ENCODE measurements around the gene AASS.
A peak's percentile ranks its signal among the peaks of the same experiment; 100 is the strongest.
"Not testable (repeated sequence)": the region's sequence is repeated elsewhere in the genome, so short reads cannot be mapped to it uniquely, and the experiment has no call there.

AASS gene

GRCh38 chr7:122136639-122137245 lies 7.3 kb downstream of the AASS start:
- Mint-ChIP-seq H3K9me3 (peaks cover 0 to 6% of the 10 kb centered on the region in 2 donors), H3K4me1 (peaks cover 8% of the 10 kb centered on the region), H3K27ac (no peak overlapping the region), H3K4me3 (no peak overlapping the region), H3K27me3 (peaks cover 14% of the 10 kb centered on the region)
- ATAC-seq (no peak), DNase-seq (no peak)

- Mint-ChIP-seq H3K9me3 (peaks cover 0 to 6% of the 10 kb centered on the region in 2 donors), H3K4me1 (peaks cover 8% of the 10 kb centered on the region), H3K27ac (no peak overlapping the region), H3K4me3 (no peak overlapping the region), H3K27me3 (peaks cover 8% of the 10 kb centered on the region)
- DNase-seq = no peak
- ATAC-seq = no peak
Observed at GRCh38 chr7:122136078-122136477, 8.0 kb downstream of the AASS start.

- no peak for ATAC-seq
- Mint-ChIP-seq H3K27me3 (peaks cover 8% of the 10 kb centered on the region), H3K9me3 (peaks cover 0 to 6% of the 10 kb centered on the region in 2 donors), H3K4me1 (peaks cover 8% of the 10 kb centered on the region), H3K4me3 (no peak overlapping the region), H3K27ac (no peak overlapping the region)
- DNase-seq = no peak
Observed at GRCh38 chr7:122135275-122135674, 8.8 kb downstream of the AASS start.

DNA sequence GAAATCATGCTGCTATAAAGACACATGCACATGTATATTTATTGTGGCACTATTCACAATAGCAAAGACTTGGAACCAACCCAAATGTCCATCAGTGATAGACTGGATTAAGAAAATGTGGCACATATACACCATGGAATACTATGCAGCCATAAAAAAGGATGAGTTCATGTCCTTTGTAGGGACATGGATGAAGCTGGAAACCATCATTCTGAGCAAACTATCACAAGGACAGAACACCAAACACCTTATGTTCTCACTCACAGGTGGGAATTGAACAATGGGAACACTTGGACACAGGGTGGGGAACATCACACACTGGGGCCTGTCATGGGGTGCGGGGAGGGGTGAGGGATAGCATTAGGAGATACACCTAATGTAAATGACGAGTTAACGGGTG lies 9.3 kb downstream of the AASS start:
- H3K4me3 Mint-ChIP-seq, DNase-seq, H3K27me3 Mint-ChIP-seq, ATAC-seq, H3K9me3 Mint-ChIP-seq, H3K4me1 Mint-ChIP-seq, H3K27ac Mint-ChIP-seq: not testable (repeated sequence)

DNA sequence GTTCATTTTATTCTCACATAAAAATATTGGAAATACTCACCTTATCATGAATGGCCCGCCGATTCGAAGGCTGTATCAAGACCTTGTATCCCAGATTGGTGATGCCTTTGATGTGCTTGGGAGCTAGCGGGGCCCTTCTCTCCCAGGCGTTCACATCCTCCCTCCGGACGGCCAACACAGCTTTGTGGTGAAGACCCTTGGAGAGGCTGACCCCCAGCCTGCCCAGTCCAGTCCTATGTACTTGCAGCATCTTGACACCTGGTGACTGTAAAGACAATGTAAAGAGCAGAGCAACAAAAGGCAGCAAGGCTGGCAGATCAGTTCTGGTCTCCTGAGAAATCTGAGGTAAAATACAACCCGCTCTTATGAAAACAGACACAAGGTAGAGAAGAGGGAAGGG lies 10.6 kb downstream of the AASS start:
- peaks cover 0 to 6% of the 10 kb centered on the region in 2 donors for H3K9me3 Mint-ChIP-seq
- ATAC-seq (no peak), DNase-seq (no peak)
- peaks cover 8% of the 10 kb centered on the region for H3K27me3 Mint-ChIP-seq
- no peak overlapping the region for H3K27ac Mint-ChIP-seq
- no peak overlapping the region for H3K4me3 Mint-ChIP-seq
- peaks cover 8% of the 10 kb centered on the region for H3K4me1 Mint-ChIP-seq

GRCh38 chr7:122132341-122132740 lies 11.7 kb downstream of the AASS start:
- peaks cover under 1% of the 10 kb centered on the region for H3K27me3 Mint-ChIP-seq
- DNase-seq = no peak
- no peak for ATAC-seq
- H3K9me3 Mint-ChIP-seq = peaks cover 0 to 6% of the 10 kb centered on the region in 2 donors
- H3K4me3 Mint-ChIP-seq = no peak overlapping the region
- no peak overlapping the region for H3K27ac Mint-ChIP-seq
- peaks cover 1% of the 10 kb centered on the region for H3K4me1 Mint-ChIP-seq

GRCh38 chr7:122123746-122124145 lies 20.3 kb downstream of the AASS start:
- Mint-ChIP-seq H3K27me3 (no peaks in the 10 kb centered on the region), H3K27ac (no peak overlapping the region), H3K9me3 (peaks cover 0 to 5% of the 10 kb centered on the region in 2 donors), H3K4me3 (no peak overlapping the region), H3K4me1 (no peaks in the 10 kb centered on the region)
- no peak for DNase-seq
- no peak for ATAC-seq

- DNase-seq = no peak
- Mint-ChIP-seq H3K9me3 (peaks cover 0 to 15% of the 10 kb centered on the region in 2 donors), H3K27ac (no peak overlapping the region), H3K4me1 (no peaks in the 10 kb centered on the region), H3K27me3 (no peaks in the 10 kb centered on the region), H3K4me3 (no peak overlapping the region)
- no peak for ATAC-seq
Observed at GRCh38 chr7:122118757-122119156, 25.3 kb downstream of the AASS start.

DNA sequence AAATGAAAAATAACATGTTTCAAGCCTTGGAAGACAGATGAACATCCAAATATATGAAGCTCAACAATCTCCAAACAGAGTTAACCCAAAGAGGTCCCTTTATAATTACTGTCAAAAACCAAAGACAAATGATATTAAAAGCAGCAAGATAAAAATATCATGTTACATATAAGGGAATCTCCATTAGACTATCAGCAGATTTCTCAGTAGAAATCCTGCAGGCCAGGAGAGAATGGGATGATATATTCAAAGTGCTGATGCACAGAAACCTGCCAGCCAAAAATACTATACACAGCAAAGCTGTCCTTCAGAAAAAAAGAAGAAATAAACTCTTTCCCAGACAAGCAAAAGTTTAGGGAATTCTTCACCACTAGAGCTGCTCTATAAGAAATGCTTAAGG lies 41.0 kb downstream of the AASS start:
- Mint-ChIP-seq H3K27ac (no peak overlapping the region), H3K4me3 (no peak overlapping the region), H3K27me3 (no peaks in the 10 kb centered on the region), H3K9me3 (peaks cover 15 to 17% of the 10 kb centered on the region in 2 donors), H3K4me1 (no peaks in the 10 kb centered on the region)
- ATAC-seq = no peak
- DNase-seq = no peak

DNA sequence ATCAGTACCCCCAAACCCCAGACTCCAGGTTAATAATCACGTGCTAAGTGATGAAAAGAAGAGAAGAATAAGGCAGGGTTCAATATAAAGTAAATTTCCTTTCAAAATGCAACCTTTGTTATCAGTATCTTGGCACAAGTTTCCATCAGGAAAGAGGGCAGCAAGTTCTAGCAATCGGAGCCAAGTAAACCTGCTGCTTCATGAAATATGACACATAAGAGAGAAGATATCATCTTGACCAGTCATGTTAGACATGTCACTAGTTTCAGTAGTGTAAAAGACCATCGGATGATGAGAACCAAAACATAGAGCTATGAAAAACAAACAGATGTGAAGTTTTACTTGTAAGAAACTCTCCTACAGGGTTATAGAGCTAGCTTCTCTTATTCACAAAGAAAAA lies 44.0 kb downstream of the AASS start:
- H3K27me3 Mint-ChIP-seq = no peaks in the 10 kb centered on the region
- H3K27ac Mint-ChIP-seq = no peak overlapping the region
- H3K9me3 Mint-ChIP-seq = peaks cover 5 to 13% of the 10 kb centered on the region in 2 donors
- ATAC-seq (no peak), DNase-seq (no peak)
- H3K4me3 Mint-ChIP-seq = no peak overlapping the region
- H3K4me1 Mint-ChIP-seq = no peaks in the 10 kb centered on the region

- H3K4me3 Mint-ChIP-seq = no peak overlapping the region
- no peak overlapping the region for H3K27ac Mint-ChIP-seq
- DNase-seq (no peak), ATAC-seq (no peak)
- peaks cover 0 to under 1% of the 10 kb centered on the region in 2 donors for H3K9me3 Mint-ChIP-seq
- H3K4me1 Mint-ChIP-seq = no peaks in the 10 kb centered on the region
- H3K27me3 Mint-ChIP-seq = no peaks in the 10 kb centered on the region
Observed at GRCh38 chr7:122095642-122096041, 48.4 kb downstream of the AASS start.

GRCh38 chr7:122094549-122094948 lies 49.5 kb downstream of the AASS start:
- no peak overlapping the region for H3K4me3 Mint-ChIP-seq

DNA sequence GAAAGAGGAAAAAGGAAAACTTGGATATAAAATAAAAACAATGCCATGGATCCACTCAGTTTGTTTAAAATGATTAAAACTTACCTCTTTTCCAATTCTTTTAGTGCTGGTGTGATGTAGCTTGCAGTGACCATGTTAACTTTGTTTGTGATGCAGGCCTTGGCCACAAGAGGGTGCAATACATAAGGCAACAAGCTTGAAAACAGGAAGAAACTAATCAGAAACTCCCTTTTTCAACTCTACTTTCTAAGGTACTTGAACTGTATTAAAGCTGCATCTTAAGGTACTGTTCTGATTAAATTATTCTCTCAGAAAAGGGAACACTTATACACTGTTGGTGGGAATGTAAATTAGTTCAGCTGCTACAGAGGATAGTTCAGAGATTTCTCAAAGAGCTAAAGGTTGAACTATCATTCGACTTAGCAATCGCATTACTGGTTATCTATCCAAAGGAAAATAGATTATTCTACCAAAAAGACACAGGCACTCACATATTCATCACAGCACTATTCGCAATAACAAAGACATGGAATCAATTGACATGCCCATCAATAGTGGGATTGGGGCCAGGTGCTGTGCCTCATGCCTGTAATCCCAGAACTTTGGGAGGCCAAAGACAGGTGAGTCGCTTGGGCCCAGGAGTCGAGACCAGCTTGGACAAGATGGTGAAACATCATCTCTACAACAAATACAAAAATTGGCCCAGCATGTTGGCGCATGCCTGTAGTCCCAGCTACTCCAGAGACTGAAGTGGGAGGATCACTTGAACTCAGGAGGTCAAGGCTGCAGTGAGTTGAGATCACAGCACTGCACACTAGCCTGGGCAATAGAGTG lies 50.9 kb downstream of the AASS start:
- no peaks in the 10 kb centered on the region for H3K4me1 Mint-ChIP-seq
- DNase-seq (peak; percentile 37 to 41), ATAC-seq (peak; percentile 46)
- no peak overlapping the region for H3K4me3 Mint-ChIP-seq
- H3K27ac Mint-ChIP-seq = no peak overlapping the region
- H3K27me3 Mint-ChIP-seq = no peaks in the 10 kb centered on the region
- H3K9me3 Mint-ChIP-seq = no peaks in the 10 kb centered on the region

More at GRCh38 chr7:122094549-122094948, 49.5 kb downstream of the AASS start:
- DNase-seq (no peak), ATAC-seq (no peak)
- Mint-ChIP-seq H3K27ac (no peak overlapping the region), H3K4me1 (no peaks in the 10 kb centered on the region), H3K9me3 (no peaks in the 10 kb centered on the region), H3K27me3 (no peaks in the 10 kb centered on the region)

DNA sequence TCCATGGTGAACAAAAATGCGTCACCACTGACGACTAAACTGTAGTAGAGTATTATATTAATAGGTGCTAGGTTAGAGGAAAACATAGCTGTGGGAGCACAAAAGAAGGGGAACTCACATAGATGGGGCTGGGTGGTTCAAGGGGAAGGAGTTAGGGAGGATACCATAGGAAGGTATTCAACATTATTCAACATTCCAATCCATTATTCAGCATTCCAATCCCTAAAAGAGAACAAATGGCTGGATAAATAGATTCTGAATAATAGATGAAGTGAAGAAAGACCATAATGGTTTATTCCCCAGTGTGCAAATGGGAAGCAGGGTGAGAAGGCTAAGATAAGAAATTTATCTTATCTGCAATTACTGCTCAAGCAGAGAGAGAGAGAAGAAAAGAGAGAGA lies 61.4 kb downstream of the AASS start:
- Mint-ChIP-seq H3K27ac (no peak overlapping the region), H3K27me3 (no peaks in the 10 kb centered on the region), H3K9me3 (peaks cover 0 to 7% of the 10 kb centered on the region in 2 donors), H3K4me3 (no peak overlapping the region), H3K4me1 (no peaks in the 10 kb centered on the region)
- DNase-seq (no peak), ATAC-seq (no peak)

DNA sequence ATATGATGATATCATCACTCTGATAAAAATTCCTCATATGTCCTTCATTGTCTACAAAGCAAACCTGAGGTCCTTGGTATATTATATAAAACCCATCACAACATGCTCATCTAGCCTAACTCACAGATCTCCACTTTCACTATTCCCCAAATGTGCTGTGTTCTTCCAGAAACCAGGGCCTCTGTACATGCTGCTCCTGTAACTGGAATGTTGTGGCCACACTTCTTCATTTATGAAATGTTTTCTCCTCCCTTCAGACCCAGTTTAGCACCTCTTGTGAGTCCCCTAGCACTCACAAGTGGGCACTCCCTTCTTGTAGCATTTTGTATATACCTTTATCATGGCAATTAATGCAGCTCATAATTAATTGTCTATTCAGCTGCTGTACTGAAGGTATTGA lies 61.9 kb downstream of the AASS start:
- Mint-ChIP-seq H3K4me3 (no peak overlapping the region), H3K9me3 (peaks cover 0 to 7% of the 10 kb centered on the region in 2 donors), H3K27ac (no peak overlapping the region), H3K27me3 (no peaks in the 10 kb centered on the region), H3K4me1 (no peaks in the 10 kb centered on the region)
- no peak for DNase-seq
- no peak for ATAC-seq

DNA sequence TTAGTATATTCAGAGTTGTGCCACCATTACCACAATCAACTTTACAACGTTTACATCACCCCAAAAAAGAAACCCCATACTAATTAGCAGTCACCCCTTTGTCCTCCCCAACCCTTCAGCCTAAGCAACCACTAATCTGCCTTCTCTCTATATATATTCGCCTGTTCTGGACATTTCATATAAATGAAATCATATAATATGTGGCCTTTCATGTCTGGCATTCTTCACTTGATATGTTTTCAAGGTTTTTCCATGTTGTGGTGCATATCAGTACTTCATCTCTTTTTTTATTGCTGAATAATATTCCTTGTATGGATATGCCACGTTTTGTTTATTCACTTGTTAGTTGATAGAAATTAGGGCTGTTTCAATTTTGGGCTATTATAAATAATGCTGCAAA lies 70.4 kb downstream of the AASS start:
- Mint-ChIP-seq H3K27me3 (no peaks in the 10 kb centered on the region), H3K27ac (no peak overlapping the region), H3K4me3 (no peak overlapping the region), H3K4me1 (no peaks in the 10 kb centered on the region), H3K9me3 (peaks cover 0 to 21% of the 10 kb centered on the region in 2 donors)
- DNase-seq (no peak), ATAC-seq (no peak)

All from stimulated activated naive CD8-positive, alpha-beta T cell treated with anti-CD3 and anti-CD28 coated beads, Interleukin-15, amount 100 ng/mL, for 72 hours (primary cell).